Panc1 (cell line): ENCODE data around the gene FAM90A26. TPM values are rescaled to one million over a fixed set of nuclear protein-coding genes. Genes with fewer than 3 reads are reported as not detected.
"Not testable (repeated sequence)": the region's sequence is repeated elsewhere in the genome, so short reads cannot be mapped to it uniquely, and the experiment has no call there.

Experiments
- ATAC-seq: fragments of 200-7000 bp; cut with Tn5 transposase; 2 replicates; pipeline ENCODE4 v1.9.1; 2020; ENCODE audit warnings: mild to moderate bottlenecking, moderate library complexity
- BruUV-seq: library from RNA; stranded (reverse); fragments of 400-500 nt; replicated peaks from 2 replicates; lab custom pipeline; 2021; lab: Mats Ljungman, UMichigan
- CTCF ChIA-PET: fragments of 300-600 bp; sonication (Branson Sonifier 250); formaldehyde crosslinking; loops from one replicate; lab custom pipeline; 2022; ENCODE audit warnings: antibody characterized with exemption; lab: Charles Lee
- POLR2A ChIA-PET: fragments of 300-600 bp; sonication (Branson Sonifier 250); formaldehyde crosslinking; loops from one replicate; lab custom pipeline; 2022; ENCODE audit warnings: antibody characterized with exemption; lab: Charles Lee
- DNase-seq: peaks from one replicate; pipeline ENCODE4 v3.0.0-alpha.2; 2010; ENCODE audit warnings: low read depth, low spot score
- H3K27ac ChIP-seq: 2 replicates; pipeline ENCODE4 v1.5.1; 2011; ENCODE audit warnings: mild to moderate bottlenecking, low read length, inconsistent platforms
- H3K27me3 ChIP-seq: fragments of 200-500 bp; sonication (Bioruptor generic); 2 replicates; pipeline ENCODE4 v1.6.0; 2014; ENCODE audit warnings: low read length, inconsistent platforms; ENCODE audit not compliant: control insufficient read depth, insufficient read depth
- H3K36me3 ChIP-seq: fragments of 200-500 bp; sonication (Bioruptor generic); 2 replicates; pipeline ENCODE4 v1.5.1; 2014; ENCODE audit warnings: inconsistent platforms, mild to moderate bottlenecking, low read length, moderate library complexity; ENCODE audit not compliant: control insufficient read depth, insufficient read depth
- H3K4me1 ChIP-seq: 2 replicates; pipeline ENCODE4 v1.5.1; 2011; ENCODE audit warnings: inconsistent platforms, mild to moderate bottlenecking, low read length, moderate library complexity; ENCODE audit not compliant: control insufficient read depth, insufficient read depth
- H3K4me3 ChIP-seq, 2 experiments: 2 replicates each; pipeline ENCODE4 v1.5.1; 2011 to 2012; ENCODE audit warnings: low read depth in 2 of 2, low read length in 2 of 2, mild to moderate bottlenecking in 2 of 2, inconsistent platforms in 1 of 2, moderate library complexity in 1 of 2
- H3K9me3 ChIP-seq: fragments of 200-500 bp; sonication (Bioruptor generic); 2 replicates; pipeline ENCODE4 v1.5.1; 2014; ENCODE audit warnings: low read depth, mild to moderate bottlenecking, inconsistent platforms, low read length, moderate library complexity; ENCODE audit not compliant: control insufficient read depth, insufficient read depth
- POLR2AphosphoS5 ChIP-seq: IDR thresholded peaks from 2 replicates; pipeline ENCODE4 v1.6.1; 2012; ENCODE audit warnings: mild to moderate bottlenecking, low read depth, low read length, moderate library complexity
- in situ Hi-C: cut with HindIII; loops from 2 replicates; pipeline ENCODE4 v1.10.0; 2016; ENCODE audit warnings: low sequenced_read_pairs, low pct_unique_long_range_greater_than_20kb
- intact Hi-C: fragments of 100-400 bp; cut with micrococcal nuclease; formaldehyde crosslinking; loops from one replicate; pipeline ENCODE4 v1.10.0; 2022; ENCODE audit not compliant: unreplicated experiment
- total RNA-seq: library from RNA; stranded (reverse); gene quantifications from one replicate; pipeline ENCODE4 v1.2.1, GENCODE V29; 2021; ENCODE audit not compliant: unreplicated experiment

FAM90A26 gene
- total RNA-seq, 1 experiment from 2014 or later, result not detected

- in situ Hi-C loops, H3K27me3 ChIP-seq, intact Hi-C loops, H3K36me3 ChIP-seq, BruUV-seq, CTCF ChIA-PET, POLR2A ChIA-PET, H3K4me1 ChIP-seq, H3K27ac ChIP-seq, H3K9me3 ChIP-seq: not testable (repeated sequence)
- DNase-seq, result peak; percentile 36
- H3K4me3 ChIP-seq, result peak overlapping the region; percentile 47 to 53
- ATAC-seq, result peak; percentile 90
These were observed 17.8 kb upstream of the FAM90A26 start for GRCh38 chr4:9152180-9153007.

GRCh38 chr4:9153008-9153570 lies 17.1 kb upstream of the FAM90A26 start:
- H3K27me3 ChIP-seq, H3K9me3 ChIP-seq, H3K36me3 ChIP-seq, H3K4me1 ChIP-seq, in situ Hi-C loops, CTCF ChIA-PET, BruUV-seq, POLR2A ChIA-PET, intact Hi-C loops: not testable (repeated sequence)
- ATAC-seq (peak; percentile 100), DNase-seq (peak; percentile 80)
- Histone ChIP-seq H3K27ac (peak overlapping the region; percentile 39), H3K4me3 (peak overlapping the region; percentile 52 to 53)
- peak; percentile 56 for TF ChIP-seq POLR2AphosphoS5

- ATAC-seq, H3K36me3 ChIP-seq, H3K4me1 ChIP-seq, CTCF ChIA-PET, DNase-seq, POLR2A ChIA-PET, BruUV-seq, H3K9me3 ChIP-seq, intact Hi-C loops, H3K27me3 ChIP-seq, in situ Hi-C loops: not testable (repeated sequence)
- Histone ChIP-seq H3K27ac (peak overlapping the region; percentile 39), H3K4me3 (peak overlapping the region; percentile 52 to 53)
These were observed 16.5 kb upstream of the FAM90A26 start for GRCh38 chr4:9153571-9154157.

GRCh38 chr4:9155101-9155886 lies 14.9 kb upstream of the FAM90A26 start:
- H3K4me3 ChIP-seq, H3K27me3 ChIP-seq, BruUV-seq, in situ Hi-C loops, POLR2A ChIA-PET, CTCF ChIA-PET, H3K36me3 ChIP-seq, intact Hi-C loops, H3K27ac ChIP-seq, H3K9me3 ChIP-seq, ATAC-seq, H3K4me1 ChIP-seq, DNase-seq: not testable (repeated sequence)

GRCh38 chr4:9158392-9158791 lies 11.8 kb upstream of the FAM90A26 start:
- CTCF ChIA-PET, intact Hi-C loops, H3K27me3 ChIP-seq, in situ Hi-C loops, H3K4me3 ChIP-seq, ATAC-seq, DNase-seq, H3K9me3 ChIP-seq, BruUV-seq, H3K27ac ChIP-seq, POLR2A ChIA-PET, H3K36me3 ChIP-seq, H3K4me1 ChIP-seq: not testable (repeated sequence)

GRCh38 chr4:9160046-9160445 lies 10.2 kb upstream of the FAM90A26 start:
- ATAC-seq, in situ Hi-C loops, DNase-seq, CTCF ChIA-PET, BruUV-seq, H3K9me3 ChIP-seq, H3K4me3 ChIP-seq, H3K27ac ChIP-seq, POLR2A ChIA-PET, H3K4me1 ChIP-seq, intact Hi-C loops, H3K27me3 ChIP-seq, H3K36me3 ChIP-seq: not testable (repeated sequence)
